HG02938 (cell line): ENCODE measurements around the gene KCNJ5.
"Not testable (repeated sequence)": the region's sequence is repeated elsewhere in the genome, so short reads cannot be mapped to it uniquely, and the experiment has no call there.

Source experiments
- ATAC-seq: cut with Tn5 transposase; IDR thresholded peaks from one replicate; pipeline ENCODE4 v1.9.1; 2021; ENCODE audit warnings: mild to moderate bottlenecking, moderate library complexity; ENCODE audit not compliant: unreplicated experiment

KCNJ5 gene

DNA sequence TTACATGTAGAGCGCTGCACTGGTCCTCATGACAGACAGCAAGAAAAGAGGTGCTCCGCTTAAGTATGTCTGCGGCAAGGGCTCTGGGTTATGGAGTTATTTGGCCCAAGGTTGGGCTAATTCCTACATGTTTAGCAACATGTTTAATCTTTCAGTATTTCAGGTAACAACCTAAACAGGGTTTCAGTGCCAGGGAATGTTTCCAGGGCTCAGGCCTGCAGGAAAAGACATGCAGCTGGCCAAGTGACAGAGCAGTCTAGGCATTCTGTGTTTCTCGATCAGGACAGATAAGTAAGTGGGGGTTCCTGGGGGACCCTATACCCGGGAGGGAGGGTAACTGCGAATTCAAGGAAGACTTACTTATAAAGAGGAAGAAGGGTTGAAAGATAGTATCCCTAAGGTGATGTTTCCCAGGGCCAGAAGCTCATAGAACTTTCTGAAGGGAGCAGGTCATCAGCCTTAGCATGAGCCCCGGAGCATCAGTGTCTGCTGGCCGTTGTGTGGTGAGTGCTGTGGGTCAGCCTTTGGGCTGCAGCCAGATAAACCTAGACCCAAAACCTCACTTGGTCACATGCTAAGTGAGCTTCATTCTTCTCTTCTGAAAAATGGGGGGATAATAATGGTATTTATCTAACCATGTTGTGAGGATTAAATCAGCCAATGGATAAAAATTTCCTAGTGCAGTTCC is 18.4 kb downstream of the KCNJ5 start:
- no peak for ATAC-seq

DNA sequence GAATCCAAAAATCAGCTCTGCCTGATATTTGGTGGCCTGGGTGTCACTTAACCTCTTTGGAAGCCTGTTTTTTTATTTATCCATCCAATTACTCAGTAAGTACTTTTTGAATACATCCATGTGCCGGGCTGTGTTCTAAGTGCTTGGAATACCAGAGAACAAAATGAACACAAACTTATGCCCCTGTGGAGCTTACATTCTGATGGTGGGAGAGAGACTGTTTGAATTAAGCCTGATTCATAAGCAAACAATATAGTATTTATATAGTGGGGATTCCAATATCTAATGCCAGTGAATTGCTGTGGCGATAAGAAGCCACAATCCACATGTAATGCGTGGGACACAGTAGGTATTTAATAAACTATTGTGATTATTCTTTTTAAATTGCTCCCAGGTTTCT is 19.4 kb downstream of the KCNJ5 start:
- no peak for ATAC-seq

DNA sequence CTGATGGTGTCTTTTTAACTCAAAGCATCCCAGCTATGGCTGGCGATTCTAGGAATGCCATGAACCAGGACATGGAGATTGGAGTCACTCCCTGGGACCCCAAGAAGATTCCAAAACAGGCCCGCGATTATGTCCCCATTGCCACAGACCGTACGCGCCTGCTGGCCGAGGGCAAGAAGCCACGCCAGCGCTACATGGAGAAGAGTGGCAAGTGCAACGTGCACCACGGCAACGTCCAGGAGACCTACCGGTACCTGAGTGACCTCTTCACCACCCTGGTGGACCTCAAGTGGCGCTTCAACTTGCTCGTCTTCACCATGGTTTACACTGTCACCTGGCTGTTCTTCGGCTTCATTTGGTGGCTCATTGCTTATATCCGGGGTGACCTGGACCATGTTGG is 20.1 kb downstream of the KCNJ5 start:
- ATAC-seq: no peak

DNA sequence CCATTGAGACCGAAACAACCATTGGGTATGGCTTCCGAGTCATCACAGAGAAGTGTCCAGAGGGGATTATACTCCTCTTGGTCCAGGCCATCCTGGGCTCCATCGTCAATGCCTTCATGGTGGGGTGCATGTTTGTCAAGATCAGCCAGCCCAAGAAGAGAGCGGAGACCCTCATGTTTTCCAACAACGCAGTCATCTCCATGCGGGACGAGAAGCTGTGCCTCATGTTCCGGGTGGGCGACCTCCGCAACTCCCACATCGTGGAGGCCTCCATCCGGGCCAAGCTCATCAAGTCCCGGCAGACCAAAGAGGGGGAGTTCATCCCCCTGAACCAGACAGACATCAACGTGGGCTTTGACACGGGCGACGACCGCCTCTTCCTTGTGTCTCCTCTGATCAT is 20.5 kb downstream of the KCNJ5 start:
- no peak for ATAC-seq

DNA sequence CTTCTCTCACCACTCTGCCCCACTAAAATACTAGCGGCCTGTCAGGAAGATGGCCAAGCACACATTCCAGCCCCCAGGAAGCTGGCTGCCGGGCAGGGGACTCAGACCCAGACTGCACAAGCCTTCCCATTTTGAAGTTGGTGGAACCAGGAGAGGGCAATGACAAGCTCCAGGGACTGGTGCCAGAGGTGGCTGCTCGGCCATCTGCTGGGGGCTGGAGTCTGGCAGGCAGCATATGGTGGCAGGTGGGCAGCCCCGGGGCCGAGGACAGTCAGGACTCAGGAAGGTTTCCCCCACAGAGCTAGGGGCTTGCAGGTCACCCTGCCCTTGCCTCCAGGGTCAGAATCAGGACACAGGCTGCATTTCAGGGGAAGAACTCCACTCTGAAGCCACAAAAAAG is 22.6 kb downstream of the KCNJ5 start:
- ATAC-seq: no peak

DNA sequence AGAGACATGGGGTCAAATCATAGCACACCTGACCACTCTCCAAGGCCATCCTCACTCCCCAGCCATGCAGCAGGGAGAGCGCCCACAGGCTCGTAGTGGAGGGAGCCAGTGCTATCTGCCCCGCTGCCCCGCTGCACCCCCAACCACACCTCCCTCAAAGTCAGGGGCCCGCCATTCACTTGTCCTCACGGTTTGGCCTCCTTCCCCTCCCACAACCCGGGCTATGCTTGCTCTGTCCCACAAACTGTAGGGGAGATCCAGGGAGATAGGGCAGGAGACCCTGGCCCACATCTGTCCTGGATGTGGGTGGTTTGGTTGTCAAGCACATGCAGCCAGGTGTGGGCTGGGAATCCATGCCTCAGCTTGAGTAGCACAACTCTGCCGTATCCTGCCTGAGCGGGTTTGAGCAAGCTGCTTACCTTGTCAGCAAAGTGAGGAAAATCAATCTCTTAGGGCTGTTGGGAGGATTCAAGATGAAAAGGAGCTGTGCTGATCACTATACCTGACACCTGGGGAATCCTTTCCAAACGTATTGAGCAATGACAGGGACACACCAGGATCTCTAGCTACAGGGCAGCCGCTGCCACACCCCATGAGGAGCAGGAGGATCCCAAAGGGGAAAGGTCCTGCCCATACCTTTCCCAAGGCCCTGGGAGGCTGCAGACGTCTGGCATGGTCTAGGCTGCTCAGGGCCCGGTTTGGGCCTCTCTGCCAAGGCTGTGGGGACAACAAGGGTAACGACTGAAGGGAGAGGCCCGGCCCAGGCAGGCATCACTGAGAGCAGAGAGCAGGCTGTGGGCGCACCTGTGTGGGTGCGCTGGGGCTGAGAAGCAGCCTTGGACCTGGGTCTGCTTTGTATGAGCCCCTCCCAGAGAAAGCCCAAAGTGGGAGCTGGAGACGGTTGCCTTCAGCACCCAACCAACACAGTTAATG is 23.3 kb downstream of the KCNJ5 start:
- ATAC-seq: no peak

DNA sequence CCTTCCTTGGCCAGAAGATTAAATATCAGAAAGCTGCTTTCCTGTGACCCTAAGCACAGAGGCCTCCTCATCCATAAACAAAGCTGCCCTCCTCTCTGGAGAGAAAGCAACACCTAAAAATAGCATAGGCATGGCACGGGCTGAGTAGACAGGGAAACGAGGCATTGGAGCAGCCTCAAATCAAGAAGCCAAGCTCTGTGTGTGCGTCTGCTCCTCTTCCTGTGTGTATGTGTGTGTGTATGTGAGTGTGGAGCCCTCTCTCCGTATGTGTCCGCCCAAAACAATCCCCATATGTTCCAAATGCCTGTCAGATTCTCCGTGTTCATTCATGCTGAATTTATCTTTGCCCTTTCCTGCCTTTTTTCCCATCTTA is 24.0 kb downstream of the KCNJ5 start:
- no peak for ATAC-seq

DNA sequence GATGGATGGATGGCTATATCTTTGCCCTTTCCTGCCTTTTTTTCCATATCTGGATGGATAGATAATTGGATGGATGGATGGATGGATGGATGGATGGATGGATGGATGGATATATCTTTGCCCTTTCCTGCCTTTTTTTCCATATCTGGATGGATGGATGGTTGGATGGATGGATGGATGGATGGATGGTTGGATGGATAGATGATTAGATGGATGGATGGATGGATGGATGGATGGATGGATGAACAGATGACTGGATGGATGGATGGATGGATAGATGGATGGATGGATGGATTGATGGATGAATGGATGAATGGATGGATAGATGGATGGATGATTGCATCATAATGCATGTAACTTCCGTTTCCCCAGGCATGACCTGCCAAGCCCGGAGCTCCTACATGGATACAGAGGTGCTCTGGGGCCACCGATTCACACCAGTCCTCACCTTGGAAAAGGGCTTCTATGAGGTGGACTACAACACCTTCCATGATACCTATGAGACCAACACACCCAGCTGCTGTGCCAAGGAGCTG is 24.9 kb downstream of the KCNJ5 start:
- no peak for ATAC-seq

DNA sequence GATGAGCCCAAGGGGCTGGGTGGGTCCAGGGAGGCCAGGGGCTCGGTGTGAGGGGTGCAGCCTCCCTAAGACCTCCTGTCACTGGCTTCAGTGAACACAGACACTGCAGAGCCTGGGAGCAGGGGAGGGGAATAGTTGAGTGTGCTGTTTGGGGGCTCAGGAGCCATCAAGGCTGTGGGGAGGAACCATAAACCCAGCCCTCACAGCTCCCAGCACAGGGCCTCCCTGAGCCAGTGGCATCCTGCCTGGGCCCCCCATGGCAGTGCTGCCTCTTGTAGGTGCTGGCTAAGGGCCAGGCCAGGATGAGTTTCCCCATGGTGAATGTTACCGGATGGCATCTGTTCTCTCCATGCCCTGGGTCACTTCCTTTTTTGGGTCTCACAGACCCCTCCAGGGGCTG is 25.5 kb downstream of the KCNJ5 start:
- ATAC-seq: no peak

DNA sequence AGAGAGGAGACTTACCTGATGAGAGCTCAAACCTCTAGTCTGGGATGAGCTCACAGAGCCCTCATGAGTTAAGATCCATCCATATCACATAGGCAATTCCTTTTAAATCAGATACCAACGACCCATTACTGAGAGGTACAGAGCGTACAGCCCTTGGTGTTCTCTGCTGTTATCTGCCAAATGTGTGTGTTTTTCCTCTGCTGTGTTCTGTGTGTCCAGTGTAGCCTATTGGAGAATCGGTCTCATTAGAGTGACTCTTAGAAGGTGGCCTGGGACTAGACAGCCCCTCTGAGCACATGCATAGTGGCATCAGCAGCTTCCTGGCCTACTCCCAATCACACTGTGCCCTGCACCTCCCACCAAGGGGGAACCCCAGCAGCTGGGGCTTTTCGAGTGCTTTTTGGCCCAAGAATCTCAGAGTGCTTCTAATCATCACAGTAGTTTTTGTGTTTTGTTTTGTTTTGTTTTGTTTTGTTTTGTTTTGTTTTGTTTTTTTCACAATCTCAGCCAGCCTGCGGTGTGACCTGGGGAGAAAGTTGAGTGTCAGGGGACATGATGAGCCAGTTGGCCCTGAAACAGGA is 26.1 kb downstream of the KCNJ5 start:
- ATAC-seq: no peak

DNA sequence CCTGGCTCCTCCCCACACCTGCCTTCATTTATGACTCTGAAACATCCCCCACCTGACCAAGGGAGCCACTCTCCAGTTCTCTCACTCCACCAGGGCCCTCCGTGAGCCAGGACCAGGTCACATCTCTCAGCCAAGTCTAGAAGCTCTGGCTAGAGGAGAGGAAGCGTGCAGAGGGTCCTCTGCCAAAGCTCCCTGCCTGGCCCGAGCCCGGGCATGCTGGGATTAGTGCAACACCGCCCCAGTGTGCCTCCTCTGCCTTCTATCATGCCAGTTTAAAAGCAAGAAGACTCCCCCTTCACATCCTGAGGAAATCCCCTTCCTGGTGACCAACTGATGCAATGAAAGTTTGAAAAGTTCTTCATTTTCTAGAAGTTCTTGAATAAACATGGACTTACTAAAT is 28.1 kb downstream of the KCNJ5 start:
- no peak for ATAC-seq

DNA sequence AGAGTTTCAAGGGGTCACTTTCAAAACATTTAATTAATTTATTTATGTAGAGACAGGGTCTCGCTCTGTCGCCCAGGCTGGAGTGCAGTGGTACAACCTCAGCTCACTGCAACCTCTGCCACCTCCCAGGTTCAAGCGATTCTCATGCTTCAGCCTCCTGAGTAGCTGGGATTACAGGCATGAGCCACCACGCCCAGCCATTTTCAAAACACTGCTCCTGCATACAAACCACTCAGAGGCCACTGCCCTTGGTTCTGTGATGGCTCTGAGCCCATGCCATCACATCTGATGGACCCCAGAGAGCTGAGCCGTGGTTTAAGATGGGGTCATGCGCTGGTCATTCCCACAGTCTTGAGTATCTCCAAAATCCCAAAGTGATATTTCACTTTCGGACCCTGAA is 28.5 kb downstream of the KCNJ5 start:
- ATAC-seq: not testable (repeated sequence)

DNA sequence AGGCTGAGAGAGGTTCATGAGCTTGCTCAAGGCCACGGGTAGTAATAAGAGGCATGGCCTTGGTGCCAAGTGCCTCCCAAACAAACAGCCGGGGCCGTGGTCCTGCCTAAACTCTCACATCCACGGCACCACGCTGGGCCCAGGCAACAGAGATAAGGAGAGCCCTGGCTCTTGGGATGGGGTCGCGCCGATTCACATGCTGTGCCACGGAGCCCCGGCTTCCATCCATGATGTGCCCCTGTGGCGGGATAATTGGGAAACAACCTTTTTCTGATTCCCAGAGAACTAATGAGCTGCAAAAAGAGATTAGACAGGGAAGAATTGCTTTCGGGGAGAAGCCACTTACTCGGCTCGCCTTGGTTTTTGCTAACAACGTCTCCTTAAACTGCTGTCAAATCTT is 29.5 kb downstream of the KCNJ5 start:
- no peak for ATAC-seq

DNA sequence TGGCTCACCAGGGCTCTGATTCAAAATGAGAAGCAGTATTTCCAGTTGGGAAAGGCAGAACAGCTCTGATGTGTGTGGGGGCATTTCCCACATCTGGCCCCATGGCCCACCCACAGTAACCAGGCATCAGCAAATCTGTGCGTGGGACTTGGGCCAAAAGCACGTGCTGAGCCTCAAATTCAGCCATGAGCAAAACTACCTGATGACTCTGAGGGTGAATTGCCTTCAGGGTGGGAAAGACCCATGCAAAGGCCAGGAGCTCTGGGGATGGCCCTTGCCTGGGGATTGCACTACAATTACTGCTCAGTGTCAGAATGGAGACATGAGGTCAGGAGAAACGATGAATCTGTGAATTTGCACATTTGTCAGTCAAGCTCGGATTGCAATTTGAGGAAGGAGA is 30.6 kb downstream of the KCNJ5 start:
- no peak for ATAC-seq

DNA sequence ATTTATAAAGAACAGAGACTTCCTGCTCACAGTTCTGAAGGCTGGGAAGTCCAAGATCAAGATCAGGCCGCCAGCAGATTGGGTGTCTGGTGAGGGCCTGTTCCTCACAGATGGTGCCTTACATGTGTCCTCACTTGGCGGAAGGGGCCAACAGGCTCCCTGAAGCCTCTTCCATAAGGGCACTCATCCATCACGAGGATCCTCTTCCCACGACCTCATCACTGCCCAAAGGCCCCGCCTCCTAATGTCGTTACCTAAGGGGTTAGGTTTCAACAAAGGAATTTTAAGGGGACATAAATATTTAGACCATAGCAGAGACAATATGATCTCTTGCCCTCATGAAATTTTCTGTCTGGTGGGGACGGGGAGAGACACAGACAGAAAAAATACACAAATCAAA is 32.9 kb downstream of the KCNJ5 start:
- ATAC-seq: no peak

DNA sequence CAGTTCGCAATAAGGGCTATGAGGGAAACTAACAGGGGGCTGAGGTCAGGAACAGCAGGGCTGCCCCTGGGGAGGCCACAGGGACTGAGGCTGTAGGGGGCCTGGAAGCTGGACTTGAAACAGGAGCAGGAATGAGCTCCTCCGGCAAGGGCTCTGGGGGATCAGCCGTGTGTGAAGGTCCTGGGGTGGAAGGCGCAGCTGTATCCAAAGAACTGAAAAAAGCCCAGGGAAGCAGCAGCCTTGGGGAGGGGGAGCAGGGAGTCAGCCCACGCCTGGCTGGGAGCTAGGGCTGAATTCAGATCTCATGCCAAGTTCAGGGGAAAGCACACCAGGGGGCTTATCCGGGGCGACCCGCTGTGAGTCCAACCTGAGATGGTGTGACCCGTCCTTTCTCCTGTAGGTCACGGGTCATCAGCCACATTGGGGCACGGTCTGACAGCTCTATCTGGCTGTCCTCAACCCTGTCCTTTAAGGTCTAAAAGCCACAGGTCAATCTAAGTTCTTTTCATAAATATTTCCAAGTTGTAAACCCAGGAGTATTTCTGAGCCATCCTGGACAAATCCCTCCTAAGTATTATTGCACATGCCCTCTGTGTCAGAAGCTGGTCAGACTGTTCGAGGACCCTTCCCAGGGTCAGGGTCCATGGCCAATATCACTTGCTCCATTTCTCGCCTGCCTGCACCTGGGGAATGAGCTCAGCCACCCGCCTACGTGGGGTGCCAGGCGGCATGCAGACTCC is 33.5 kb downstream of the KCNJ5 start:
- ATAC-seq: no peak

DNA sequence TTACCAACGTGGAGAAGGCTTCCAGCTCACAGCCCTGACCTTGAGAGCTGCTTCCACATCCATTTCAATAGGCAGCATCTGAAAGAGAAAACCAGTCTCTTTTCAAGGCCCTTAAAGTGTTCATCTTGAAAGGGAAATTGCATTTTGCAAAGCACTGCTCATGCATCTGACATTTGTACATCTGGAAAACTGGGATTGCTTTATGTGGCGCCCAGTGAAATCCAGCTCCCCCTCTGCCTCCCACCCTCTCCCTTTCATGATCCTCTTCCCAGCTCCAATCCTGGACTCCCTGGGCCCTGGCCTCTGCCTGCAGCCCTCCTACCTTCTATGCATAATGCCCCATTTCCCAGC is 34.1 kb downstream of the KCNJ5 start:
- ATAC-seq: no peak

DNA sequence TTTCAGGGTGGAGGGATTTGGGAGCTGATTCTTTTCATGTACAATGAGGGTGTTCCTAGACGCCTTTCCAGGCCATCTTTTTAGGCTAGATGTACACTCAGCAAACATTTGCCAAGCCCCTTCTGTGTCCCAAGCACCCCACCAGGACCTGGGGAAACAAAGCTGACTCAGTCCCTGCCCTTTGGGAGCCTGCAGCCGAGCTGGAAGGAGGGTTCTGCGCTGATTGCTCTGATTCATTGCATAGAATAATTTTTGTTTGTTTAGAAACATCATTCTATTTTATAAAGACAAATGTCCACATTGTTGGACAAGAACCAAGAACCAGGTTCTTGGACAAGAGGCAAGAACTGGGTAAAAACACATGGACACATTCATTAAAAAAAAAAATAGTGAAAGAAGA is 34.8 kb downstream of the KCNJ5 start:
- no peak for ATAC-seq

DNA sequence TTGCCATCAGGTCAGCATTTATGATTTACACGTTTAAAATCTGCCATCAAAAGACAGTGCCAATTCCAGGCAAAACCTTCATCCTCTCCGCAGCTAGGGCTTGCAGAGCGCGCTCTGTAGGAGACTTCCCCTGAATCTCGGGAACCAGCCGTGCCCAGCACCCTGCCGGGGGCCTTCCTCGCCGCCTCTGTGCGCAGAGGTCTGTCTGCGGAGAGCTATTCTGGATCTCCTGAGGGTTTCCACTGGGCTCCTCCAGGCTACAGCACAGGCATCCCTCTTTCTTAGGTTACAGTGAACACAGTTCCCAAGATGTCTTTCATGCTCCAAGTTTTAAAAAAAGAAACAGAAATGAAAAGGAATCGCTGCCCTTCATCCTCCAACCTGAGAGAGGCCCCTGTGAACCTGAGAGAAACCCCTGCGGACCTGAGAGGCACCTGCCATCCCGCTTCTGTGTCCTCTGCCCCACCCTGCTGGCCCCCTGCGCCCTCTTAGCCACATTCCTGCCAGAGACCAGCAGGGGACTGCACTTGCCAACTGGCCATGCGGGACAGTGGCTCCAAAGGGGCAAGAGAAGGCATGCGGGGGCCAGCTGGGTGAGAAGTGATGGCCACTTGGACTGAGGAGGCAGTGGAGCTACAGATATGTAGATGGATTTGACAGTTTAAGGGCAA is 35.4 kb downstream of the KCNJ5 start:
- ATAC-seq: no peak

DNA sequence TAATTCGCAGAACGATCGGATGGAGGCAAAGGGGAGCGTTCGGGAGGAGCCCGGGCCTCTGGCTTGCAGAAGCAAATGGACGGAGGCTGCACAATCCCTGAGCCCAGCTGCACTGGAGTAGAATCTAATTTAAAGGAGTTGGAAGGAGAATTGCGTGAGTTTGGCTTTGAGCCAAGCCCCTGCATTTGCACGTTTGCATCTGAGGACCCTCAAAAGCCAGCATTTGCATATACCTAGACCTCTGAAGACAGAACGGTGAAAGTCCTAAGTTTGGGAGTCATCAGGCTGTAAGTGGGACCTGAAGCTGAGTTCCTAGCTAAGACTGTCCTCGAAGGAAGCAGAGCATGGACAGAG is 35.9 kb downstream of the KCNJ5 start:
- ATAC-seq: no peak
